HG03095 (cell line): ENCODE data around the gene TCEA2.

ENCODE experiments used
- ATAC-seq: cut with Tn5 transposase; IDR thresholded peaks from one replicate; pipeline ENCODE4 v1.9.1; 2021; ENCODE audit warnings: moderate library complexity; ENCODE audit not compliant: unreplicated experiment

TCEA2 gene

GRCh38 chr20:64062596-64063388 is at the start of gene TCEA2:
Gene TCEA2, plus strand, starts transcription at chr20:64063198. Its CDS starts 115 bp downstream, at chr20:64063313.
- ATAC-seq, result peak; percentile 71

DNA sequence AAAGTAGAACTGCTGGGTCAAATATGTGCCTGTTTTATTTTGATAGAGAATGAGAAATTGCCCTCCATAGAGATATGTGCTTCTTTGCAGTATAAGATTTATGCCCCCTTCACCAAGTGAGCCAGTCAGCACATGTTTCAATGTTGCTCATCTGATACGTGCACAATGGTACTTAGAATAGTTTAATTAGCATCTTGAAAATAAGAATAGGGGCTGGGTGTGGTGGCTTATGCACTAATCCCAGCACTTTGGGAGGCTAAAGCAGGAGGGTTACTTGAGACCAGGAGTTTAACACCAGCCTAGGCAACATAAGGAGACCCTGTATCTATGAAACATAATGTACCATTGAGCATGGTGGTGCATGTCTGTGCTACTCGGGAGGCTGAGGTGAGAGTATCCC is 47.4 kb upstream of the TCEA2 start:
- no peak for ATAC-seq

- no peak for ATAC-seq
Observed at GRCh38 chr20:64021124-64021975, 41.6 kb upstream of the TCEA2 start.

- no peak for ATAC-seq
Observed at GRCh38 chr20:64022671-64023360, 40.2 kb upstream of the TCEA2 start.

GRCh38 chr20:64023361-64024140 is 39.4 kb upstream of the TCEA2 start:
- no peak for ATAC-seq

DNA sequence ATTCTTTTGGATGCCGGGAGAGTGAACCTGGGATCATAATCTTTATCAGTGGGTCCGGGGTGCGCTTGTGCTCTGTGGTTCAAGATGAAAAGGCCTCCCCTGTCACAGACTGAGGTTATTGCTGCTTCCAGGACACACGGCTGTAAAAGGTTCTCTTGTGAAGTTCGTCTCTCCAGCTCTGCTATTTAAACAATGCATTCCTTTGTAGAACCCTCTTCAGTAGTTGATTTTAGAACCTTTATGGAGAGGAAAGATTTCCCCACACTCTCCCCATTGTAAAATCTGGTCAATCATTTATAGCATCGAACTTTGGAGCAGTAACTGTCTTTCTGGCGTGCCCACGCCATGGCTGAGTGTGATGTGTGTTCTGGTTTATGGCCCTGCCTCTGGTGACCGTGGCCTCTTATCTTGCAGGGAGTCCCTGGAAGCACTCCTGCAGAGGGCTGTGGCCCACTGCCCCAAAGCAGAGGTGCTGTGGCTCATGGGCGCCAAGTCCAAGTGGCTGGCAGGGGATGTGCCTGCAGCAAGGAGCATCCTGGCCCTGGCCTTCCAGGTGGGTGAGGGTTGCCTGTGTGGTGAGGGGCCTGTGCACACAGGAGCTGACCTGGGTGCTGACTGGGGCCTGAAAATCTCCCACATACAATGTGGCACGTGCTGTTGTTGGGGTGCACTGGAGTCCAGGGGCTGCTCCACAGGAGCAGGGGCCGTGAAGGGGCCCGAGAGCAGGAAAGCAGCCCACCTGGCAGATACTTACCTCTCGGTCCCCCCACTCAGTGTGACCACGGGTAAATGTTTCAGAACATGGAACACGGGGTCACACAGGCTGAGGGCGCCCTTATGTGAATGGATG is 38.6 kb upstream of the TCEA2 start:
- no peak for ATAC-seq

- no peak for ATAC-seq
Observed at GRCh38 chr20:64025101-64025825, 37.7 kb upstream of the TCEA2 start.

GRCh38 chr20:64025826-64026412 is 37.1 kb upstream of the TCEA2 start:
- ATAC-seq, result no peak

GRCh38 chr20:64027981-64028685 is 34.9 kb upstream of the TCEA2 start:
- ATAC-seq, result no peak

DNA sequence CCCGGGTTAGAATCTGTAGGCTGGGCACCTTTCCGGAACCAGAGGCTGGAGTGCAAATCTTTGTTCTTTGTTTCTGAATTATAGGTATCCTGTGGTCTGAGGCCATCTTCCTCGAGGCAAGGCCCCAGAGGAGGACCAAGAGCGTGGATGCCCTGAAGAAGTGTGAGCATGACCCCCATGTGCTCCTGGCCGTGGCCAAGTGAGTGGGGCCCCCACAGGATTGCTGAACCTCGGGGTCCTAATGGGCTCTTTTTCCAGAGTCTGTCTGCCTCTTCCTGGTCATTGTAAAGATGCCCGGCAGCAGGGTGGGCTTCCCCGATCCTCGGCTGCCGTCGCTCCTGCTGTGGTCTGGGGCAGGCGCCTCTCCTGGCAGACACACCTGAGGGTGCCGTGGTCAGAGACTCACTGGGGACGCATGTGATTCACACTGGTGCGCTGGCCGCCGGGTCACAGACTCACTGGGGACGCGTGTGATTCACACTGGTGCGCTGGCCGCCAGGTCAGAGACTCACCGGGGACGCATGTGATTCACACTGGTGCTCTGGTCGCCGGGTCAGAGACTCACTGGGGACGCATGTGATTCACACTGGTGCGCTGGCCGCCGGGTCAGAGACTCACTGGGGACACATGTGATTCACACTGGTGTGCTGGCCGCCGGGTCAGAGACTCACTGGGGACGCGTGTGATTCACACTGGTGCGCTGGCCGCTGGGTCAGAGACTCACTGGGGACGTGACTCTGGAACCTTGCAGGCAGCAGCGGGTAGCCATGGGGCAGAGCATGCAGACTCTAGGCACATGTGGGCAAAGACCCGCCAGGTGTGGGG is 33.5 kb upstream of the TCEA2 start:
- ATAC-seq, result no peak

DNA sequence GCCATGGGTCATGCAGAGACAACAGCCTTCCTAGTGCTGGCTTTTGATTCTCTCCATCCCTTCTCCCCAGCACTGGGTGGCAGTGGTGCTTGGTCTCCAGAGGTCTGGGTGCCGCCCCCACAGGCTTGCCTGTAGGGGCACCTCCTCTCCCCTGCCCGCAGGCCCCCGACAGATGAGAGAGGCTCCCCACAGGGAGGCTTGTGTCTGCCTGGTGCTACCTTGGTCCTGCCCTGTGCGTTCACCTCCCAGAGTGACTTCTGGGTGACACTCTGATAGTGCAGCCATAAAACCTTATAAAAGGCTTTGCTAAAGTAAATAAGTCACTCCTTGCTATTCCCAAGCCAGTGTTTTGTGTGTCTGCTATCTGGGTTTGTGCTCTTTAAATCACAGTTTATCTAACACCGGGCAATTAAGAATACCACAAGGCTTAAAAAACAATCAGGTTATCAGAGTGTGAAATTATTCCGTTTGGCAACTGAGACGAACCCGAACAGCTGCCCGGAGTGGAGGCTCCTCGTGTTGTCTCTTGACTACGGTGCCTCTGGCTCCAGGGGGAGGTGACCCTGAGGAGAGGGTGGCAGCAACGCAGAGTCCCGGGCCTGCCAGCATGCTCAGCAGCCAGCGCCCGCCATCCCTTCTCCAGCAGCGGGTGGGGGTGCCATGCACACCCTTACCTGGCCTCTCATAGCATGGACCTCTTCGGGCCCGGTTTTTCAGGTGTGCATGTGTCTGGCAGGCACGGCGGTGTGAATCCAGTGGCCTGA is 32.4 kb upstream of the TCEA2 start:
- ATAC-seq, result no peak

DNA sequence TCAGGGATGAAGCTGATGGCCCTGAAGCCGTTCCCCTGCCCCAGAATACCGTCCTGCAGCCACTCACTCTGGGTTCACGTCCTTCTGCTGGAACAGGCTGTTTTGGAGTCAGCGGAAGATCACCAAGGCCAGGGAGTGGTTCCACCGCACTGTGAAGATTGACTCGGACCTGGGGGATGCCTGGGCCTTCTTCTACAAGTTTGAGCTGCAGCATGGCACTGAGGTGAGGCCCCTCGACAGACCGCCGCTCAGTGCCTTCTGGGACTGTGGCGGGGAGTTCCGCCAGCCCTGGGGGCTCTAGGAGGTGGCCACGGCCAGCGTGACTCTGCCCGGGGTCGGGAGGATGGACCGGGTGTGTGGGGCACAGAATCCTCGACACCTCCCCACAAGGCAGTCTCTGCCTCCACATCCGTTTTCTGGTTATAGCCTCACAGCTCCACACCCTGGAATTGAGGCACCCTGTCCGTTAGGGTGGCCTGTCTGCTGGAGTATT is 31.1 kb upstream of the TCEA2 start:
- no peak for ATAC-seq

DNA sequence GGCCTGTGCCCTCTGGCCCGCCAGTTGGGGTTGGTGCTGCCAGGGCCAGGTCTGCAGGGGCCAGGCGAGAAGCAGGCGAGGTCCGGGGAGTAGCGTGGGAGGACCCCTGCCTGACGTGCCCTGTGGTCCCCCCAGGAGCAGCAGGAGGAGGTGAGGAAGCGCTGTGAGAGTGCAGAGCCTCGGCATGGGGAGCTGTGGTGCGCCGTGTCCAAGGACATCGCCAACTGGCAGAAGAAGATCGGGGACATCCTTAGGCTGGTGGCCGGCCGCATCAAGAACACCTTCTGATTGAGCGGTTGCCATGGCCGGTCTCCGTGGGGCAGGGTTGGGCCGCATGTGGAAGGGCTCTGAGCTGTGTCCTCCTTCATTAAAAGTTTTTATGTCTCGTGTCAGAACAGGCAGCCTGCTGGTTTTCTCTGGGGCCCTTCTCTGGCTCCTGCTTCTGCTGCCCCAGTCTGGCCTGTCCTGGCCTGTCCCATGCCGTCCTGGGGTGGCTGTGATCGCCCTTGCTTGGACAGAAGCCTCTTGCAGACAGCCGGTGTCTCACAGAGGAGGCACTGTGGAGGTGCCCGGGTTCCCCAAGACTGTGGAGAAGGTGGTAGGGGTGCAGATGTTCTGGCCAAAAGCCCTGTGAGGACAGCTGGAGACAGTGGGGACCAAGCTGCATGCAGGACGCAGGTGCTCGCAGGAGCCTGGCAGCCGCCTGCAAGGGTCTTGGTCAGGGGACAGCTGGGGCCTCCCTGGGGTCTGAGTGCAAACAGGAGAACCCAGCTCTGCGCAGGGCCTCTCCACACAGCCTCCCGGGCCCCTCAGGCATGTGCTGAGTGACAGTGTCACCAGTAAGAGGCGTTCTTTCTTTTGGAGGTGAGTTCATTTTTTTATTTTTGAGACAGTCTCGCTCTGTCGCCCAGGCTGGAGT is 30.0 kb upstream of the TCEA2 start:
- ATAC-seq, result no peak

- no peak for ATAC-seq
Observed at GRCh38 chr20:64033981-64034493, 29.0 kb upstream of the TCEA2 start.
